ENCODE data around the gene SCN5A.

The SCN5A gene

DNA sequence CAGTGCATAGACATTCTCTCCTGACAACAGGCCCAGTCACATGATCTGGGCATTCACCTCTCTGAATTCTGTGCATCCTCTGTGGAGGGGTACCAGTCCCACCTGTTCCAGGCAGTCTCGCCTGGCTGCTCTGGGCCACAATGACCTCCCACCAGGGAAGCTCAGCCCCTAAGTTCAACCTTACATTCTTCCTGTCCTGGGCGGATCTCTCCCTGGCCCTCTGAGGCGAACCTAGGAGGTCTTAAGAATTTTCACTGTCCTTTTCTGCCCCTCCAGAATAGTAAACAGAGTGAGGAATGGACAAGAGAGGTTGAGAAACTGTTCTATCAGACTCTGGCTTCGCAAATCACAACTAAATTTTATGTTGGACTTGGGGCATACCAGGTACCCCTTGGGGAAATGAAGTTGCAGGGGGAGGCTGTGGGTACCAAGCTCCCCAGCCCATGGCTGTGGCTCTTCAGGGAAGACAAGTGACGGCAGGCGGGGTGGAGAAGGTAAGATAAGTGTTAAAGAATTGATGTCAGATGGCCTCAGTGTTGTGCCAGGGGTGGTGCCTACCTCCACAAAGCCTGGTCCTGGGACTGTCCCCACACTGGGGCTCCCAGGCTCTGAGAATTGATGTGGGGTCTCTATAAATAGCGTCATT is 5.3 kb downstream of the SCN5A start:
- H3K9me3 ChIP-seq (replicated peaks in 1 of 11) = no peaks in the 10 kb centered on the region
- no peak for TF ChIP-seq Cebpa-rat (IDR thresholded peaks at IDR 0.05)
- peaks cover 5 to 15% (median 10%) of the 10 kb centered on the region in 11 experiments; a peak in 20 of 22 replicates for H3K27me3 ChIP-seq
- peaks cover 0 to 15% (median 4%) of the 10 kb centered on the region in 11 experiments; a peak in 6 of 22 replicates for H4K20me1 ChIP-seq
- H3K36me3 ChIP-seq = no peaks in the 10 kb centered on the region
- no peak overlapping the region for H3K27ac ChIP-seq
- no peak overlapping the region; a peak in 1 of 22 replicates for H3K4me2 ChIP-seq
- no peak overlapping the region for H3K4me3 ChIP-seq
- H3K9ac ChIP-seq = no peak overlapping the region
- H3K4me1 ChIP-seq = peaks cover 5 to 23% (median 15%) of the 10 kb centered on the region in 10 experiments; a peak in 17 of 20 replicates

DNA sequence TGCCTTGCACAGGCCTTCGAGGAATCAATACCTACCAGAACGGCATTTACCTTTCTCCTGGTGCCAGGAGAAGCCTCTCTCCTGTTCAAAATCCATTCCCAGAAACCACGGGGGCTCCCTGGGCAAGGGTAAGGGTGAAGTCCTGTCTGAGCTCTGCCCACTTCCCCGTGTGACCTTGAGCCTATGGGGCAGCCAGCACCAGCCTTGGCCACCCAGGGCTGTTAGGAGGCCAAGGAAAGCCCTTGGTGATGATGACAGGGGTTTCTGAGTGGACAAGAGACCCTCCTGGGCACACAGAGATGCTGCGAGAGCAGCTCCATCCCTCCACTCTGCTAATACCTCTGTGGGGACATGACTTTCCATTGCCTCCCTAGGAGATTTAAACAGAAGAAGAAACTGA is 5.9 kb downstream of the SCN5A start:
- Histone ChIP-seq H3K27me3 (peaks cover 0 to 10% (median 4%) of the 10 kb centered on the region in 11 experiments; a peak in 16 of 22 replicates), H4K20me1 (peaks cover 0 to 11% (median 4%) of the 10 kb centered on the region in 11 experiments; a peak in 6 of 22 replicates), H3K4me2 (no peak overlapping the region), H3K4me3 (no peak overlapping the region), H3K9me3 (replicated peaks in 1 of 11) (no peaks in the 10 kb centered on the region), H3K36me3 (no peaks in the 10 kb centered on the region), H3K4me1 (peaks cover 0 to 22% (median 10%) of the 10 kb centered on the region in 10 experiments; a peak in 15 of 20 replicates), H3K9ac (no peak overlapping the region), H3K27ac (no peak overlapping the region)
- no peak for TF ChIP-seq Cebpa-rat (IDR thresholded peaks at IDR 0.05)

DNA sequence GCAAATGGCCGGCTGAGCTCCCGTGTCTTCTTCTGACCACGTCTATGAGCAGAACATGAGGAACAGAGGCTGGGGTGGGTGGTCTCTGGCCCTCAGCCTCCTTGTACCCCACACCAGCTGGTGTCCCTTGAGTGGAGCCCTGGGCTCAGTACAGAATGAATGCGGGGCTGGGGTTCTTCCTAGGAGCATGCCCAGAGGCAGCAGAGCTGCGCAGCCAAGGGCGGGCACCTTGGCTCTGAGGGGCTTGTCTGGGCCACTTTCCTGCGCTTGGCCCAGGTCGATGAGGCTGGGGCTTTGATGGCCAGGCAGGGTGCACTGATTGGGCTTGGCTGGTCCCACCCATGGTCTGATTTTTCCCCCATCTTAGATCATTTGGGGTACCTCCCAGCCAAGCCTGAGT is 6.4 kb downstream of the SCN5A start:
- peaks cover 0 to 6% (median 0%) of the 10 kb centered on the region in 11 experiments; a peak in 5 of 22 replicates for H4K20me1 ChIP-seq
- H3K4me2 ChIP-seq = peak overlapping the region in 1 of 11 experiments; percentile 8; a peak in 1 of 22 replicates
- no peaks in the 10 kb centered on the region for H3K9me3 ChIP-seq (replicated peaks in 1 of 11)
- peaks cover 0 to 22% (median 9%) of the 10 kb centered on the region in 10 experiments; a peak in 11 of 20 replicates for H3K4me1 ChIP-seq
- peaks cover 0 to 5% (median 0%) of the 10 kb centered on the region in 11 experiments; a peak in 3 of 22 replicates for H3K27me3 ChIP-seq
- H3K36me3 ChIP-seq = no peaks in the 10 kb centered on the region
- no peak overlapping the region for H3K27ac ChIP-seq
- no peak for TF ChIP-seq Cebpa-rat (IDR thresholded peaks at IDR 0.05)
- H3K4me3 ChIP-seq = no peak overlapping the region
- H3K9ac ChIP-seq = no peak overlapping the region

DNA sequence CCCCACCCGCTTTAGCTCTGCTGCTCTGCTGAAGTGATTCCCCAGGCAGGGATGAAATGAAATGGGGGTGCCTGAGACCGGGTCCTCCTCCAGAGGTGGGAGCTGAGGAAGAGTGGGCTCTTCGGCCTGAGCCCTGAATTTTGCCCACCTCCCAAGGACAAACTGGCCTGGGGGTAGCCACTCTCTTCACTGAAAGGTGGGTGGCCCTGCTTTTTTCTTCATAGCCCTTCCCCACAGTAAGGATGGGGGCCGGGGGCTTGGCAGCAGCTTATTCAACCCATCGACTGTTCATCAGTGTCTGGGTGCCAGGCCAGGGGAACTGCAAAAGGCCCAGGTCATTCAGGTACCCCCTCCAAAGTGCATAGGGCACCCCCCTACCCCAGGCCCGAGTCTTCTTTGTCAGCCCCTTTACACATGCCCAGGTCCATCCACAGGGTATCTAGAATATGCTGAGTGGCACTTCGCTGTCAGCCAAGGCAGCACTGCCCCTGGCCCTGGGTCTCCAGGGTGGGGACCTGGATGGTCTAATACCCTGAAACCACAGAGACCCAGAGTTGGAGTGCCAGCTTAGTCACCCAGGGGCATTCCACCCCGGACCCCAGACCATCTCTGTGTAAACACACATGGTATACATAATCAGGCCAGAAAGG is 7.9 kb downstream of the SCN5A start:
- no peak for TF ChIP-seq Cebpa-rat (IDR thresholded peaks at IDR 0.05)
- no peak overlapping the region for H3K4me3 ChIP-seq
- no peak overlapping the region for H3K27ac ChIP-seq
- H3K4me2 ChIP-seq = peak overlapping the region in 5 of 11 experiments; percentile 0 to 30 (median 12); a peak in 7 of 22 replicates
- H3K9ac ChIP-seq = no peak overlapping the region
- no peaks in the 10 kb centered on the region for H3K9me3 ChIP-seq (replicated peaks in 1 of 11)
- no peaks in the 10 kb centered on the region for H3K36me3 ChIP-seq
- H4K20me1 ChIP-seq = no peaks in the 10 kb centered on the region; a peak in 3 of 22 replicates
- H3K4me1 ChIP-seq = peaks cover 4 to 37% (median 22%) of the 10 kb centered on the region in 10 experiments; a peak in 18 of 20 replicates
- no peaks in the 10 kb centered on the region for H3K27me3 ChIP-seq

DNA sequence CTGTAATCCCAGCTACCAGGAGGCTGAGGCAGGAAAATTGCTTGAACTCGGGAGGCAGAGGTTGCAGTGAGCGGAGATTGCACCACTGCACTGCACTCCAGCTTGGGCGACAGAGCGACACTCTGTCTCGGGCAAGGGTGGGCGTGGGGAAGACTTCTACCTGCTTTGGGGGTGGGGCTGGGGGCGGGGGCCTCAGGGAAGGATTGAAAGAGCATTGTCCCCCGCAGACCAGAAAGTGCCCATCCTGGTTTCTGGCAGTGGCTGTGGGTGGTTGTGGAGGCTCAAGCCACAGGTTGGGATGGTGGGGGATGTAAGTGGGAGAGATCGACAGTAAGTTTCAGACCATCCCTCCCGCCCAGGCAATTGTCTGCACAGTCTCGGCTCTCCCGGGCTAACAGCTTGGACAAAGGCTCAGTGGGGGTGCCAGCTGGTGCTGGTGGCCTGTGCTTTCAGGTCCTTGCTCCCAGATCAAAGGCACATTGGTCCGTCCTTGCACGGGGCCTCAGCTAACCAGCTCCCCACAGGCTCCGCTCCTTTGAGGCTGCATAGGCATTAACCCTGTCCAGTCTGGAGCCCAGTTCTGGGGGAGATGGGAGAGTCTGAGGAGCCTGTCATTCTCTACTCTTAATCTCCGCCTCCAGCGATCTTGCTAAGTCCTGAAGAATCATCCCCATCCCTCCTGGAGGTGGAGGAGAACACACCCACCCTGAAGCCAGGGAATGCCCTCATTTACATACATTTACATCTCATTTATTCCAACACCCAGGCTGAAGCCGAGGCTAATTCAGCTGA is 8.6 kb downstream of the SCN5A start:
- no peak overlapping the region for H3K4me3 ChIP-seq
- H4K20me1 ChIP-seq = no peaks in the 10 kb centered on the region; a peak in 3 of 22 replicates
- TF ChIP-seq Cebpa-rat (IDR thresholded peaks at IDR 0.05) = no peak
- peak overlapping the region in 5 of 11 experiments; percentile 0 to 30 (median 12); a peak in 7 of 22 replicates for H3K4me2 ChIP-seq
- no peaks in the 10 kb centered on the region for H3K9me3 ChIP-seq (replicated peaks in 1 of 11)
- H3K4me1 ChIP-seq = peaks cover 11 to 44% (median 29%) of the 10 kb centered on the region in 10 experiments; a peak in 19 of 20 replicates
- no peaks in the 10 kb centered on the region for H3K27me3 ChIP-seq
- H3K9ac ChIP-seq = no peak overlapping the region
- no peaks in the 10 kb centered on the region for H3K36me3 ChIP-seq
- no peak overlapping the region for H3K27ac ChIP-seq

DNA sequence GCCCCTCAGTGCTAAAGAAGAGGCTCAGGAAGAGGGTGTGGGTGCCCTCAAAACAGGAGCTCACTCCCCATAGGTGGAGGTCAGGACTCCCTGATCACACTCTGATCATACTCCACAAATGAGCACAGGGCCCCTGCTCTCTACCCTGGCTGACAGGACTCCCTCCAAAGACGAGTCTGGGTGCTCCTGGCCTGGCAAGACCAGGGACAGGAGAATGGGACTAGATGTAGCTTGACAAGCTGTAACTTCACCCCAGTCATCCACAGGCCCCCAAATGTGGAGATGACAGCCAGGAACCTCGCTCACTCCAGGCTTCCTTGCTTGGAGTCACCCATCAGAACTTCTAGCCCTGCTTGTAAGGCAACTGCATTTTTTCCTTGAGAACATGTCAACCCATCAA is 11.1 kb downstream of the SCN5A start:
- Histone ChIP-seq H3K36me3 (no peaks in the 10 kb centered on the region), H4K20me1 (no peaks in the 10 kb centered on the region; a peak in 2 of 22 replicates), H3K27ac (peak overlapping the region in 1 of 11 experiments; percentile 26; a peak in 1 of 22 replicates), H3K27me3 (no peaks in the 10 kb centered on the region; a peak in 1 of 22 replicates), H3K4me3 (no peak overlapping the region), H3K4me2 (peak overlapping the region in 5 of 11 experiments; percentile 82 to 91 (median 89); a peak in 6 of 22 replicates), H3K9me3 (replicated peaks in 1 of 11) (no peaks in the 10 kb centered on the region), H3K4me1 (peaks cover 26 to 69% (median 54%) of the 10 kb centered on the region in 10 experiments), H3K9ac (no peak overlapping the region)
- no peak for TF ChIP-seq Cebpa-rat (IDR thresholded peaks at IDR 0.05)

DNA sequence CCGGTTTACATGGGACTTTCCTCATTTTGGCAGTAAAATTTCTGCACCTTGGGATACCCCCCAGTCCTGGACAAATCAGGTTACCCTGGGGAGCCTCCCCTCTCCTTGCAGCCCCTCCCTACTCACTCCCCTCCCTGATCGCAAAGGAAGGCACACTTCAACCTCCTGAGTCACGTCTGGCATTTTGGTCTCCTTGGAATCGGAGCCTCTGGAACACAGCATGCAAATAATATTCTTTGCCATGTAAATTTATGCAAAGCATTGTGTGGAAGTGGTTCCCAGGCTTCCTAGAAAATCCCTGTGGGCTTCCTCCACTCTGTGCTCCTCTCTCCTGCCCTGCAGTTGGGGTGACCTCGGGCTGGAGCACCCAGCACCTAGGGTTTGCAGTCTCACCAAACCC is 11.6 kb downstream of the SCN5A start:
- Histone ChIP-seq H3K4me2 (peak overlapping the region in 5 of 11 experiments; percentile 82 to 91 (median 89); a peak in 10 of 22 replicates), H3K36me3 (no peaks in the 10 kb centered on the region), H3K27ac (peak overlapping the region in 1 of 11 experiments; percentile 26; a peak in 1 of 22 replicates), H3K9ac (no peak overlapping the region), H4K20me1 (no peaks in the 10 kb centered on the region; a peak in 2 of 22 replicates), H3K4me1 (peaks cover 31 to 70% (median 58%) of the 10 kb centered on the region in 10 experiments), H3K27me3 (no peaks in the 10 kb centered on the region; a peak in 1 of 22 replicates), H3K9me3 (replicated peaks in 1 of 11) (no peaks in the 10 kb centered on the region), H3K4me3 (no peak overlapping the region)
- TF ChIP-seq Cebpa-rat (IDR thresholded peaks at IDR 0.05) = no peak

DNA sequence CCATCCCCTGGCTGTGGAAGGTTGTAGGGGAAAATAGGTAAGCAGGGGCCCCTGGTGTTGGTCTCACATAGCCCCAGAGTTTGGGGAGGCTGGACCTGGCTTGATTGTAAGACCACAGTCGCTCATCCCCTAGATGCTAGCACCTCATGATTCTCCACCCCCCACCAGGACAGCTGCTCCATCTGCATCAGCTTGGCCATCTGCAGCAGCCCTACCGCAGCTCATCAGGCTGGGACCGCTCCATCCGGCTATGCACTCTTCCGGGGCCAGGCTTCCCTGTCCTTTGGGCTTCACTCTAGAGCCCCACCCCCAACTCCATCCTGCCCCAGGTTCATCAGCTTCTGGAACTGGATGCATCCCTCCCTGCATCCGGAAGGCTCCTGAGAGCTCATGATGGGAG is 12.6 kb downstream of the SCN5A start:
- Histone ChIP-seq H3K4me2 (peak overlapping the region; percentile 15 to 91 (median 82); a peak in 21 of 22 replicates), H3K9ac (peak overlapping the region in 1 of 11 experiments; percentile 36; a peak in 1 of 22 replicates), H3K9me3 (replicated peaks in 1 of 11) (no peaks in the 10 kb centered on the region), H3K36me3 (no peaks in the 10 kb centered on the region), H3K27me3 (no peaks in the 10 kb centered on the region; a peak in 1 of 22 replicates), H4K20me1 (no peaks in the 10 kb centered on the region; a peak in 2 of 22 replicates), H3K4me1 (peaks cover 36 to 78% (median 68%) of the 10 kb centered on the region in 10 experiments), H3K27ac (peak overlapping the region in 6 of 11 experiments; percentile 4 to 39 (median 20); a peak in 6 of 22 replicates), H3K4me3 (no peak overlapping the region; a peak in 1 of 20 replicates)
- TF ChIP-seq Cebpa-rat (IDR thresholded peaks at IDR 0.05) = no peak

All from BLaER1 treated with 17β-estradiol and CSF1 and Interleukin-3, amounts not matched to agents 10 nM and 100 nM (cell line).